Neural progenitor cell (in vitro differentiated cells): ENCODE data around the gene APOBEC3F. TPM values are rescaled to one million over a fixed set of nuclear protein-coding genes. Genes with fewer than 3 reads are reported as not detected.
A peak's percentile ranks its signal among the peaks of the same experiment; 100 is the strongest.

Experiments
- DNase-seq: peaks from one replicate; pipeline ENCODE4 v3.0.0-alpha.2; 2016; ENCODE audit warnings: low spot score
- H2AFZ ChIP-seq: fragments of 200-600 bp; sonication (generic); replicated peaks from 2 replicates; pipeline ENCODE4 v1.6.1; 2016; ENCODE audit warnings: antibody characterized with exemption
- H3F3A ChIP-seq: fragments of 200-600 bp; sonication (generic); 2 replicates; pipeline ENCODE4 v1.6.1; 2016; ENCODE audit warnings: antibody characterized with exemption, low read depth
- H3K27ac ChIP-seq: fragments of 200-600 bp; sonication (generic); 2 replicates; pipeline ENCODE4 v1.5.1; 2016; ENCODE audit warnings: mild to moderate bottlenecking
- H3K27me3 ChIP-seq: fragments of 200-600 bp; sonication (generic); 2 replicates; pipeline ENCODE4 v1.6.1; 2016; ENCODE audit warnings: mild to moderate bottlenecking, moderate library complexity
- H3K36me3 ChIP-seq: fragments of 200-600 bp; sonication (generic); 2 replicates; pipeline ENCODE4 v1.5.1; 2016
- H3K4me1 ChIP-seq: fragments of 200-600 bp; sonication (generic); 2 replicates; pipeline ENCODE4 v1.6.1; 2016; ENCODE audit warnings: mixed run types
- H3K4me2 ChIP-seq: fragments of 200-600 bp; sonication (generic); 2 replicates; pipeline ENCODE4 v1.6.1; 2016
- H3K4me3 ChIP-seq: fragments of 200-600 bp; sonication (generic); 2 replicates; pipeline ENCODE4 v1.5.1; 2016
- H3K79me2 ChIP-seq: fragments of 200-600 bp; sonication (generic); 2 replicates; pipeline ENCODE4 v1.6.1; 2016; ENCODE audit warnings: low read depth
- H3K9ac ChIP-seq: fragments of 200-600 bp; sonication (generic); 2 replicates; pipeline ENCODE4 v1.6.1; 2016
- H3K9me3 ChIP-seq: fragments of 200-600 bp; sonication (generic); 2 replicates; pipeline ENCODE4 v1.5.1; 2016; ENCODE audit warnings: low read depth
- H4K20me1 ChIP-seq: fragments of 200-600 bp; sonication (generic); 2 replicates; pipeline ENCODE4 v1.6.1; 2016; ENCODE audit warnings: low read depth
- H3K27ac Mint-ChIP-seq: 3 replicates; pipeline ENCODE4 v1.8.0; 2021; ENCODE audit warnings: mixed read lengths
- H3K27me3 Mint-ChIP-seq: 2 replicates; pipeline ENCODE4 v1.8.0; 2022; ENCODE audit warnings: low read depth, mild to moderate bottlenecking, inconsistent platforms, moderate library complexity, mixed read lengths; ENCODE audit not compliant: insufficient read depth
- H3K36me3 Mint-ChIP-seq: 3 replicates; pipeline ENCODE4 v1.8.0; 2021; ENCODE audit warnings: mixed read lengths
- H3K4me1 Mint-ChIP-seq: 3 replicates; pipeline ENCODE4 v1.8.0; 2021; ENCODE audit warnings: mixed read lengths
- H3K4me3 Mint-ChIP-seq: 3 replicates; pipeline ENCODE4 v1.8.0; 2021; ENCODE audit warnings: mild to moderate bottlenecking, moderate library complexity, mixed read lengths
- H3K9me3 Mint-ChIP-seq: 3 replicates; pipeline ENCODE4 v1.8.0; 2020; ENCODE audit warnings: mixed read lengths
- EZH2 ChIP-seq: fragments of 200-600 bp; sonication (generic); IDR thresholded peaks from 2 replicates; pipeline ENCODE4 v1.6.1; 2017; ENCODE audit warnings: antibody characterized with exemption, mild to moderate bottlenecking, moderate library complexity
- EZH2phosphoT487 ChIP-seq: fragments of 200-600 bp; sonication (generic); IDR thresholded peaks from 2 replicates; pipeline ENCODE4 v1.6.1; 2017; ENCODE audit warnings: antibody characterized with exemption
- total RNA-seq: library from RNA; depleted of rRNA; stranded (reverse); fragments of >200 nt; gene quantifications from 2 replicates; pipeline ENCODE4 v1.2.3, GENCODE V29; 2015; ENCODE audit warnings: low replicate concordance
- TF ChIP-seq, protein P1 (sequence below): fragments of 200-600 bp; sonication (generic); IDR thresholded peaks from 2 replicates; pipeline ENCODE4 v1.5.1; 2017; ENCODE audit warnings: antibody characterized with exemption, mild to moderate bottlenecking

APOBEC3F gene
- total RNA-seq, 1 donor from 2014 or later = 0.45 TPM

DNA sequence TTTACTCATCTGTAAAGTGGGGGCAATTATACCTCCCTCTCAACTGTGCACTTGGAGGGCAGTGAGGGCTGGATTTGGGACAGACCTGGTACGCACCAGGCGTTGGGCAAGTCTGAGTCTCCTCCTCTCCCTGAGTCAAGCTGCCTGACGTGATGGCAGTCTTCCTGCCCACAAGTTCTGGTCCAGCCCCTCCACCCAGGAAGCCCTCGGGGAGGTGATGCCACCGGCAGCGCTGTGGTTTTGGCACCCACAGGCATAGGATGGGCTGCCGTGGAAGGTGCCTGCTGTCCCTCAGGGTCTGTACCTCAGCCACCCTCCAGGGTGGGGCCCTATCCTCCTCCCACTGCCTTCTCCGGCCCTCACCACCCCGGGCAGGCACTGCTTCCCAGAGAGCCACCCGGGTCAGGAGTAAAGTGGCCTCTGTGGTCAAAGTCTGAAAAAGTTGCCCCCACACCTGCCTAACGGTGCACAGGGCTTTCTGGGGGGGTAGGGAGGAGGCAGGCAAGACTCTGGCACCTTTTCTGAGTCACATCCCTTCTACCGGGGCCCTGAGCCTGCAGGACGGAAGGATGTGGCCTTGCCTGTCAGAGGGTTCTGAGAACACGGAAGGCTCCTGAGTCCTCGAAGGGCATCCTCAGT is 49.9 kb downstream of the APOBEC3F start:
- peaks cover 4% of the 10 kb centered on the region for H3K27me3 Mint-ChIP-seq
- no peak overlapping the region for H3K4me2 ChIP-seq
- H3K36me3 Mint-ChIP-seq = no peaks in the 10 kb centered on the region
- H3K4me3 Mint-ChIP-seq = no peak overlapping the region
- H3K36me3 ChIP-seq = no peaks in the 10 kb centered on the region
- peaks cover 27% of the 10 kb centered on the region for H3K4me1 Mint-ChIP-seq
- no peak overlapping the region for H3K27ac Mint-ChIP-seq
- H3K79me2 ChIP-seq = no peaks in the 10 kb centered on the region
- peaks cover 4% of the 10 kb centered on the region for H3F3A ChIP-seq
- H3K9ac ChIP-seq = no peak overlapping the region
- DNase-seq = no peak
- TF ChIP-seq EZH2phosphoT487 (no peak), EZH2 (no peak)
- TF ChIP-seq, protein P1, sequence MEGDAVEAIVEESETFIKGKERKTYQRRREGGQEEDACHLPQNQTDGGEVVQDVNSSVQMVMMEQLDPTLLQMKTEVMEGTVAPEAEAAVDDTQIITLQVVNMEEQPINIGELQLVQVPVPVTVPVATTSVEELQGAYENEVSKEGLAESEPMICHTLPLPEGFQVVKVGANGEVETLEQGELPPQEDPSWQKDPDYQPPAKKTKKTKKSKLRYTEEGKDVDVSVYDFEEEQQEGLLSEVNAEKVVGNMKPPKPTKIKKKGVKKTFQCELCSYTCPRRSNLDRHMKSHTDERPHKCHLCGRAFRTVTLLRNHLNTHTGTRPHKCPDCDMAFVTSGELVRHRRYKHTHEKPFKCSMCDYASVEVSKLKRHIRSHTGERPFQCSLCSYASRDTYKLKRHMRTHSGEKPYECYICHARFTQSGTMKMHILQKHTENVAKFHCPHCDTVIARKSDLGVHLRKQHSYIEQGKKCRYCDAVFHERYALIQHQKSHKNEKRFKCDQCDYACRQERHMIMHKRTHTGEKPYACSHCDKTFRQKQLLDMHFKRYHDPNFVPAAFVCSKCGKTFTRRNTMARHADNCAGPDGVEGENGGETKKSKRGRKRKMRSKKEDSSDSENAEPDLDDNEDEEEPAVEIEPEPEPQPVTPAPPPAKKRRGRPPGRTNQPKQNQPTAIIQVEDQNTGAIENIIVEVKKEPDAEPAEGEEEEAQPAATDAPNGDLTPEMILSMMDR = no peak
- H3K27ac ChIP-seq = no peak overlapping the region
- no peak overlapping the region for H3K4me3 ChIP-seq
- no peaks in the 10 kb centered on the region for H3K27me3 ChIP-seq
- H3K9me3 Mint-ChIP-seq = no peaks in the 10 kb centered on the region
- no peaks in the 10 kb centered on the region for H3K9me3 ChIP-seq
- H2AFZ ChIP-seq = no peak overlapping the region
- no peaks in the 10 kb centered on the region for H4K20me1 ChIP-seq
- peaks cover 11% of the 10 kb centered on the region for H3K4me1 ChIP-seq

DNA sequence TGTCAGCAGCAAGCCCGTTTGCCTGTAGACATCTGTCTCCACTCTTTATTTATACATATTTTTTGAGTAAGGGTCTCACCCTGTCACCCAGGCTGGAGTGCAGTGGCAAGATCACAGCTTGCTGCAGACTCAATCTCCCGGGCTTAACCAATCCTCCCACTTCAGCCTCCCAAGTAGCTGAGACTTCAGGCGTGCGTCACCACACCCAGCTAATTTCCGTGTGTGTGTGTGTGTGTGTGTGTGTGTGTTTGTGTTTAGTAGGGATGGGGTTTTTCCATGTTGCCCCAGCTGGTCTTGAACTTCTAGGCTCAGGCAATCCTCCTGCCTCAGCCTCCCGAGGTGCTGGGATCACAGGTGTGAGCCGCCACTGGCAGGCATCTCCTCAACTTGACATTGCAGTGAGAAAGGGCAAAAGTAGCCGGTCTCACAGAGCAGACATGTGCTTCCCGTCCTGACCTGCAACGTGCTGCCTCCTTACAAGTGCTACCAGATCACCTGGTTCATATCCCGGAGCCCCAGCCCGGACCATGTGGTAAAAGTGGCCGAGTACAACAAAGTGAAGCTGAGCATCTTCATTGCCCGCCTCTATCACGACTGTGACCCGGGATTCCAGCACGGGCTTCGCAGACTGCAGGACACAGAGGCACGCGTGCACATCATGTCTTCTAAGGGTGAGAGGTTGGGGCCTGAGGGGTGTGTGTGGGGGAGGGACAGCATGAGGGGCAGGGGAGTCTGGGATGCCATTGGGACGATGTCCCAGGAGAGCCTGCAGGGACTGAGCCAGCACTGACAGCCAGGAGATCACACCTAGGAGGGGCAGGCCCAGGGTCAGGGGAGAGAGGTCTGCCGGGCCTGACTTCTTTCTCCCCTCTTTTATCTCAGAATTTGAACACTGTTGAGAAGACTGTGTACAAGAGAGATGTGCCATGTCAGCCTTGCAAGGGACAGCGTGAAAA is 50.7 kb downstream of the APOBEC3F start:
- Mint-ChIP-seq H3K4me3 (no peak overlapping the region), H3K9me3 (no peaks in the 10 kb centered on the region), H3K27ac (peak overlapping the region; percentile 63), H3K4me1 (peaks cover 26% of the 10 kb centered on the region), H3K27me3 (peaks cover 6% of the 10 kb centered on the region), H3K36me3 (no peaks in the 10 kb centered on the region)
- Histone ChIP-seq H3K4me1 (peaks cover 13% of the 10 kb centered on the region), H2AFZ (no peak overlapping the region), H3K79me2 (no peaks in the 10 kb centered on the region), H3K36me3 (no peaks in the 10 kb centered on the region), H3K4me2 (no peak overlapping the region), H4K20me1 (no peaks in the 10 kb centered on the region), H3K27me3 (no peaks in the 10 kb centered on the region), H3K9ac (no peak overlapping the region), H3F3A (peaks cover 6% of the 10 kb centered on the region), H3K9me3 (no peaks in the 10 kb centered on the region), H3K27ac (no peak overlapping the region), H3K4me3 (no peak overlapping the region)
- TF ChIP-seq EZH2phosphoT487 (no peak), EZH2 (no peak)
- TF ChIP-seq, protein P1 = no peak
- no peak for DNase-seq

DNA sequence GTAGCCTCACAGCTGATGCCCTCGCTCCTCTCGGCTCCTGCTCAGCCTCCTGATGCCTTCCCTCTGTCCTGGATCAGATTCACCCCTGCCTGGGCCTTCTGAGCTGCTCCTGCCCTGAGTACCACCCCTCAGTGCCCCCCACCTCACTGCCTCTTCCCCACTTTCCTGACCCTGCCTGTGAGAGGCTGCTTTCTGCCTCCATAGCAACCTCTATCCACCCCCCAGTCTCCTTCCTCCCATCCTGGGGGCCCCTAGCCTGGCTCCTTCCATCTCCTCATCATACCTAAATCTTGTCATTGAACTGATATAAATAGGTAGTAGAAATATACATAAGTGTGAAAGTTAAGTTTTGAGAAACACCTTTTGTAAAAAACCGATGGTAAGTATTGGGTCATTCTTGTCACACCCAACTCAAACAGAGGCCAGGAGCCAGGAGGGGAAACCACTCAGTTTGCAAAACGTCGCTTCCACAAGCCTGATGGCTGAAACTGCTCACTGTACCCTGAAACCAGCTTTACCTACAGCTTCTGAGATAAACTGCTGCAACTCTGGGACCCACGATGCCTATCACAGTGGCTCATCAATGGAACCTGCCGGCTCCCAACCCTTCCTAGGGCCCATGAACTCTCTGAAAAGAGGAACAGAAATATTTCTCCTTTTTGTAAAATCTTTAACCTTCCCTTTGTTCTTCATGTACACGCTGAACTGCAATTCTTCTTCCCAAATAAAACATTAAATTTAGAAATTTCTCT is 51.6 kb downstream of the APOBEC3F start:
- no peaks in the 10 kb centered on the region for H3K79me2 ChIP-seq
- no peaks in the 10 kb centered on the region for H3K36me3 ChIP-seq
- H4K20me1 ChIP-seq = no peaks in the 10 kb centered on the region
- no peaks in the 10 kb centered on the region for H3K9me3 Mint-ChIP-seq
- no peak for TF ChIP-seq EZH2
- no peak for TF ChIP-seq EZH2phosphoT487
- TF ChIP-seq, protein P1 = no peak
- H3K36me3 Mint-ChIP-seq = no peaks in the 10 kb centered on the region
- H3K9ac ChIP-seq = no peak overlapping the region
- H3K4me2 ChIP-seq = no peak overlapping the region
- no peak overlapping the region for H3K27ac ChIP-seq
- H3K4me1 ChIP-seq = peaks cover 20% of the 10 kb centered on the region
- H3K9me3 ChIP-seq = no peaks in the 10 kb centered on the region
- H2AFZ ChIP-seq = no peak overlapping the region
- no peaks in the 10 kb centered on the region for H3K27me3 ChIP-seq
- H3K27ac Mint-ChIP-seq = no peak overlapping the region
- H3K4me3 ChIP-seq = no peak overlapping the region
- H3K4me3 Mint-ChIP-seq = peak overlapping the region; percentile 9
- no peak for DNase-seq
- H3K27me3 Mint-ChIP-seq = peaks cover 10% of the 10 kb centered on the region
- peaks cover 25% of the 10 kb centered on the region for H3K4me1 Mint-ChIP-seq
- peaks cover 12% of the 10 kb centered on the region for H3F3A ChIP-seq
